Naive thymus-derived CD8-positive, alpha-beta T cell (primary cell): ENCODE measurements around the gene POLQ. TPM values are rescaled to one million over a fixed set of nuclear protein-coding genes. Genes with fewer than 3 reads are reported as not detected.
"Not testable (repeated sequence)": the region's sequence is repeated elsewhere in the genome, so short reads cannot be mapped to it uniquely, and the experiment has no call there.

Source experiments
- ATAC-seq, 2 donors: fragments of 150-1000 bp; cut with Tn5 transposase in 1 of 2; sonication (Bioruptor Pico), chemical (Tn5 transposase) in 1 of 2; 1 replicate in 1 of 2; 2 replicates in 1 of 2; pipeline ENCODE4 v1.10.0; 2021; ENCODE audit warnings: mild to moderate bottlenecking in 2 of 2, moderate library complexity in 2 of 2
- POLR2A ChIA-PET: fragments of 350-600 bp; sonication (Branson Sonifier 250); formaldehyde crosslinking; loops from one replicate; lab custom pipeline; 2021; ENCODE audit warnings: antibody characterized with exemption; lab: Charles Lee
- DNase-seq, 10 donors: peaks; one replicate each; pipeline versions ENCODE4 v3.0.0 to v3.0.0-alpha.2; 2020 to 2022
- H3K27ac Mint-ChIP-seq, 10 donors: one replicate each; pipeline ENCODE4 v1.8.0; 2020 to 2022; ENCODE audit warnings: mild to moderate bottlenecking in 10 of 10, mixed read lengths in 10 of 10, moderate library complexity in 4 of 10, inconsistent platforms in 1 of 10
- H3K27me3 Mint-ChIP-seq, 5 donors: one replicate each; pipeline ENCODE4 v1.8.0; 2021 to 2022; ENCODE audit warnings: mixed read lengths in 5 of 5
- H3K36me3 Mint-ChIP-seq, 3 donors: one replicate each; pipeline ENCODE4 v1.8.0; 2020 to 2022; ENCODE audit warnings: mixed read lengths in 3 of 3, mild to moderate bottlenecking in 2 of 3, inconsistent platforms in 1 of 3
- H3K4me1 Mint-ChIP-seq, 4 donors: one replicate each; pipeline ENCODE4 v1.8.0; 2021 to 2022; ENCODE audit warnings: mixed read lengths in 4 of 4
- H3K4me3 Mint-ChIP-seq, 10 donors: one replicate each; pipeline ENCODE4 v1.8.0; 2020 to 2022; ENCODE audit warnings: mild to moderate bottlenecking in 10 of 10, mixed read lengths in 10 of 10, moderate library complexity in 6 of 10, inconsistent platforms in 1 of 10
- H3K9me3 Mint-ChIP-seq, 9 donors: one replicate each; pipeline ENCODE4 v1.8.0; 2020 to 2022; ENCODE audit warnings: mixed read lengths in 9 of 9, mild to moderate bottlenecking in 3 of 9, inconsistent platforms in 1 of 9, moderate library complexity in 1 of 9
- polyA plus RNA-seq, 3 donors: library from polyadenylated mRNA; unstranded; fragments of 300-500 nt; fragmentation: Illumina TruSeq; gene quantifications; one replicate each; pipeline ENCODE4 v1.2.3, GENCODE V29; 2021
- total RNA-seq, 8 experiments: library from RNA in 2 of 8; stranded (reverse) in 2 of 8; gene quantifications; one replicate each; pipeline ENCODE4 v1.2.3 and lab custom pipeline; 2021 to 2026

The POLQ gene
- total and polyA plus RNA-seq, 5 experiments from 2014 or later = 0.02 to 0.36 (median 0.18) TPM

- H3K27me3 Mint-ChIP-seq, DNase-seq, H3K27ac Mint-ChIP-seq, POLR2A ChIA-PET, H3K36me3 Mint-ChIP-seq, H3K4me3 Mint-ChIP-seq, H3K9me3 Mint-ChIP-seq, ATAC-seq, H3K4me1 Mint-ChIP-seq: not testable (repeated sequence)
These were observed 94.0 kb downstream of the POLQ start for GRCh38 chr3:121451752-121452151.

DNA sequence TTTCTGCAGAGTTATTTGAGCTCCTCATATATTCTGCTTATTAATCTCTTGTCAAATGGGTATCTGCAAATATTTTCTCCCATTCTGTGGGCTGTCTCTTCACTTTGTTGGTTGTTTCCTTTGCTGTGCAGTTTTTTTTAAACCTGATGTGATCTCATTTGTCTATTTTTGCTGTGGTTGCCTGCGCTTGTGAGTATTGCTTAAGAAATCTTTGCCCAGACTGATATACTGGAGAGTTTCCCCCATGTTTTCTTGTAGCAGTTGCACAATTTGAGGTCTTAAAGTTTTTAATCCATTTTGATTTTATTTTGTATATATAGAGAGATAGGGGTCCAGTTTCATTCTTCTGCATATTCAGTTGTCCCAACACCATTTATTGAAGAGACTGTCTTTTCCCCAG, 102.3 kb downstream of the POLQ start:
- H3K9me3 Mint-ChIP-seq = no peaks in the 10 kb centered on the region
- DNase-seq (no peak), ATAC-seq (no peak)
- no peak overlapping the region for H3K27ac Mint-ChIP-seq
- POLR2A ChIA-PET = no interaction called here
- H3K4me3 Mint-ChIP-seq = no peak overlapping the region
- no peaks in the 10 kb centered on the region for H3K4me1 Mint-ChIP-seq
- H3K27me3 Mint-ChIP-seq = peaks cover 0 to 4% (median 0%) of the 10 kb centered on the region in 5 donors
- no peaks in the 10 kb centered on the region for H3K36me3 Mint-ChIP-seq

- DNase-seq (no peak), ATAC-seq (no peak)
- Mint-ChIP-seq H3K4me3 (no peak overlapping the region), H3K36me3 (no peaks in the 10 kb centered on the region), H3K9me3 (no peaks in the 10 kb centered on the region), H3K4me1 (peaks cover 8 to 15% (median 12%) of the 10 kb centered on the region in 4 donors), H3K27me3 (no peaks in the 10 kb centered on the region), H3K27ac (no peak overlapping the region)
- POLR2A ChIA-PET = no interaction called here
These were observed 109.1 kb downstream of the POLQ start for GRCh38 chr3:121436641-121437040.

GRCh38 chr3:121436074-121436473, 109.7 kb downstream of the POLQ start:
- DNase-seq (no peak), ATAC-seq (no peak)
- H3K27ac Mint-ChIP-seq = no peak overlapping the region
- no peaks in the 10 kb centered on the region for H3K9me3 Mint-ChIP-seq
- no peaks in the 10 kb centered on the region for H3K36me3 Mint-ChIP-seq
- no peaks in the 10 kb centered on the region for H3K27me3 Mint-ChIP-seq
- POLR2A ChIA-PET = no interaction called here
- peaks cover 8 to 15% (median 12%) of the 10 kb centered on the region in 4 donors for H3K4me1 Mint-ChIP-seq
- H3K4me3 Mint-ChIP-seq = no peak overlapping the region

DNA sequence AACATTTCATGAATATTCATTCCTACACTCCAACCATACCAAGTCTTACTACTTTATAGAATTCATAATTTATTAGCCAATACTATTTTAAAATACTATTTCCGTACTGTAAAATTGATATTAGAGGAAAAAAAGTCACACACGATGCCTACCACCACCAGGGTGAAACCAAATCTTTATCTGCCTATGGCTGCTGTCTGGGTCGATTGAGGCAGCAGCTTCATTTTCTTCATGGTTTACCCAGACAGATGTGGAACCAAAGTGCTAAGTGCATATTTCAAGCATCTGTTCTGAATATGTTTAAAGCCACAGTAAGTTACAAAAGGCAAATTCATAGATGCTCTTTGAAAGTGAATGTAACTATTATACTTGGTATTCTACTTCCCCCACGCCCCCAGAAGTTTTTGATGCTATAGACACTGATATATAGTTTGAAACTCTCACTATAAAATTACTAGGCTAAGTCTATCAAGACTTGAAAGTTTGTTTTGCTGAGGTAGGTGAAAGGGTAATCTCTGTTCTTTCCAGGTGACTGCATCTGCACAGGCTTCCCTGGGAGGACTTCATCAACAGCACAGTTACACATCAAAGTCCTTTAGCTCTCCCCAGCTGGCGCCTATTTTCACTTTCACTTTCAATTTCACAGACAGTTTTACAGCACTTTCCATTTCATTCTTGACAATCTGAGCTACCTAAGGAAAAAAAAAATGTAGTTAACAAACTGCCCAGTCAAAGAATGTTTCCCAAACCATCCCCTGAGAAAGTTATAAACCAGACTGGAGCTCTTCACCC, 113.9 kb downstream of the POLQ start:
- Mint-ChIP-seq H3K9me3 (no peaks in the 10 kb centered on the region), H3K4me1 (peaks cover 8 to 20% (median 15%) of the 10 kb centered on the region in 4 donors), H3K27me3 (no peaks in the 10 kb centered on the region), H3K36me3 (no peaks in the 10 kb centered on the region), H3K27ac (peak overlapping the region; percentile 68 to 95 (median 85)), H3K4me3 (peak overlapping the region; percentile 52 to 84 (median 72))
- peak in 9 of 10 donors; percentile 15 to 75 (median 55) for DNase-seq
- POLR2A ChIA-PET = no interaction called here
- ATAC-seq = peak; percentile 94 to 98

DNA sequence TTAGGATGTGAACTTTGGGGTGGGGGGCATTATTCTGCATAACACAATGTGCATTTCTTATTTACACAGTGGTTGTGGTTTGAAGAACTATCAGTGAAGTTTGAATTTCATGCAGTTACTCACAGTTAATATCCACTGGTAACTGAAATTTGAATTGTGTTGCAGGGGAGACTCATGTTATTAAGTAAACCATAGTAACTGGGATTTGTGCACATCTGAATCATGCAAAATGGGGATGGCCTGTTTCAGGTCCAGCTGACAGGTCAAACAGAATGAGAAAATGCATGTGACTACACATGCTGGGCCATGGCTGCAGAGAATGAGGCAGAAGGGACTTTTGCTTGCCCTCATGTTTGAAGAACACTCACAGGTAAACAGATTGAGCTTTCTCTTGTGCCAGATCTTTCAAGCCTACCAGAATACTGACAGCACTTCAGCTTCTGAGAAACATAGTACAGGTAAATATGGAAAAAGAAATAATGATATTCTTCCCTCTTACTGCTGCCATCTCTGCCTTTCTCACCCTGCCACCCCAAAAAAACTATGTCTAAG, 115.0 kb downstream of the POLQ start:
- POLR2A ChIA-PET = no interaction called here
- Mint-ChIP-seq H3K4me3 (no peak overlapping the region), H3K27ac (peak overlapping the region in 1 of 10 donors; percentile 51), H3K9me3 (no peaks in the 10 kb centered on the region), H3K36me3 (no peaks in the 10 kb centered on the region), H3K4me1 (peaks cover 8 to 20% (median 15%) of the 10 kb centered on the region in 4 donors), H3K27me3 (peaks cover 0 to 2% (median 0%) of the 10 kb centered on the region in 5 donors)
- DNase-seq (no peak), ATAC-seq (no peak)

GRCh38 chr3:121424549-121424948, 121.2 kb downstream of the POLQ start:
- Mint-ChIP-seq H3K27ac (no peak overlapping the region), H3K4me1 (peaks cover 0 to 7% (median 0%) of the 10 kb centered on the region in 4 donors), H3K27me3 (peaks cover 0 to 8% (median 0%) of the 10 kb centered on the region in 5 donors), H3K36me3 (no peaks in the 10 kb centered on the region), H3K9me3 (no peaks in the 10 kb centered on the region), H3K4me3 (no peak overlapping the region)
- POLR2A ChIA-PET = no interaction called here
- no peak for ATAC-seq
- DNase-seq = no peak

- ATAC-seq = no peak
- no peak for DNase-seq
- POLR2A ChIA-PET = no interaction called here
- H3K4me3 Mint-ChIP-seq = no peak overlapping the region
- H3K27me3 Mint-ChIP-seq = peaks cover 0 to 7% (median 0%) of the 10 kb centered on the region in 5 donors
- no peaks in the 10 kb centered on the region for H3K4me1 Mint-ChIP-seq
- H3K27ac Mint-ChIP-seq = no peak overlapping the region
- H3K9me3 Mint-ChIP-seq = no peaks in the 10 kb centered on the region
- H3K36me3 Mint-ChIP-seq = no peaks in the 10 kb centered on the region
These were observed 127.6 kb downstream of the POLQ start for GRCh38 chr3:121418182-121418581.

DNA sequence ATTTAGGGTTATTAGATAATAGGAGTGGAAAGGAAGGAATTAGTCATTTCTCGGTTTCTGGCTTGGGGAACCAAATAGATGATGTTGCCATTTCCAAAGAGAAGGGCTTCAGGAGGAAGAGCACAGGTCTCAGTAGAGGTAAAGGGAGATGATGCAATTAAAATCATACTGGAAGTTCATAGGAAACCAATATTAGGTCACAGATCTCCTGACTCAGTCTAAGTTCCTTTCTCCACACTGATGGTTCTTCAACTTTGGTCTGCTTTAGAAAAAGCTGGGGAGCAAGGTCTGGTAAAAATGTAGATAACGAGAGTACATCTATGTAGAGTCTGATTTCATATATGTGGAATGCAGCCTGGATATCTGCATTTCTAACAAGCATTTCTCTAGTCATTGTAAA, 130.9 kb downstream of the POLQ start:
- Mint-ChIP-seq H3K4me1 (no peaks in the 10 kb centered on the region), H3K9me3 (no peaks in the 10 kb centered on the region), H3K27ac (no peak overlapping the region), H3K4me3 (no peak overlapping the region), H3K27me3 (peaks cover 0 to 7% (median 0%) of the 10 kb centered on the region in 5 donors), H3K36me3 (no peaks in the 10 kb centered on the region)
- DNase-seq = no peak
- POLR2A ChIA-PET = no interaction called here
- no peak for ATAC-seq

DNA sequence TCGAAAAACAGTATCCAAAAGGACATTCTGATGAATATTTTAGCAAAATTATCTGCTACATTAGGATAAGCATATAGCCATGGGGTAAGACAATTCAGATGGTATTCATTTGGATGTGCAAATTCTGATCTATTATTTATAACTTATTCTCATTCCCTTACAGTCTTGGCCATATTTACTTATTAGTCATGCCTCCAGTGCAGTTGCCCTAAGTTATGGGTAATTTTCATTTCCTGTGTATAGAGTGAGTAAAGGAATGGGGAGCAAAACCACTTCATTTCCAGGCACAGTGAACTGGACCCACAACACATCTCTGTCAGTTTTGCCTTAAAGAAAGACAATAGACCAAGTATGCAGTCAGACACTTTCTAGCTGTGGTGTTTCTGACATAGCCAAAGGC, 134.3 kb downstream of the POLQ start:
- DNase-seq (no peak), ATAC-seq (no peak)
- H3K36me3 Mint-ChIP-seq = no peaks in the 10 kb centered on the region
- H3K27me3 Mint-ChIP-seq = peaks cover 0 to 10% (median 0%) of the 10 kb centered on the region in 5 donors
- POLR2A ChIA-PET = no interaction called here
- no peaks in the 10 kb centered on the region for H3K9me3 Mint-ChIP-seq
- no peak overlapping the region for H3K4me3 Mint-ChIP-seq
- no peak overlapping the region for H3K27ac Mint-ChIP-seq
- peaks cover 0 to 2% (median 0%) of the 10 kb centered on the region in 4 donors for H3K4me1 Mint-ChIP-seq

DNA sequence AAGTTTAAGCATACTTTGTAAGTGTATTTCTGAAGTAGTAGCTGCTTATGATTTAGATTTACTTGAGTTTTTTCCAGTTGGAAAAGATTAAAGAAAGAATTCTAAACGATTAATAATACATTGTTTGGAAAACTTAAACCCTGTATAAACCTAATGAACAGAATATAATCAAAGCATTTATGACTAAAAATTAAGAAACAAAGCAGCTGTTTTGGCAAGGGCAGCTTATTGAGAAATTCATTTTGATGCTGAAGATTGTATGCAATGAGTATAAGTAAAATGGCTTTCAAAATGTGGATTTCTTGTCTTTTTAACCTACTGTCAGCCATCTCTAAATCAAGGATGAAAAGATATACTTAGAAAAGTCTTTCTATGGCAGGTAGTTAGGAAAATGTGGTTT, 140.2 kb downstream of the POLQ start:
- ATAC-seq = no peak
- peaks cover 0 to under 1% (median 0%) of the 10 kb centered on the region in 9 donors for H3K9me3 Mint-ChIP-seq

DNA sequence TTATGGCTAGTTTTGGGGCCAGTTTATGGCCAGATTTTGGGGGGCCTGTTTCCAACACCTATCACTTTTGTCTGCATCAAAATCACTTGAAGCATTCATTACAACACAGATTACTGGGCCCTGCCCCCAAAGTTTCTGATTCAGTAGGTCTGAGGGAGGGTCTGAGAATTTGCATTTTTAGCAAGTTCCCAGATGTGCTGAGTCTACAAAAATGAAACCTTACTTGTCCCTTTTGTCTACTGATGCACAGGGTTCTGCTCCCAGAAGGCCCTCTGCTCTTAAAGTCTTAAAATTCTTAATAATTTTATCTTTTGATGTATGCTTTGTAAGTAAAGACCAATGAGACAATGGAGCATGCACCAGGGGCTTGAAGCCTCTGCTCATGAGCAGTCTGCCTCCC, 146.0 kb downstream of the POLQ start:
- H3K4me3 Mint-ChIP-seq = no peak overlapping the region
- H3K27me3 Mint-ChIP-seq = peaks cover 5 to 31% (median 15%) of the 10 kb centered on the region in 5 donors
- ATAC-seq = no peak
- DNase-seq = no peak
- no peak overlapping the region for H3K27ac Mint-ChIP-seq
- peaks cover 0 to 7% (median 0%) of the 10 kb centered on the region in 9 donors for H3K9me3 Mint-ChIP-seq
- POLR2A ChIA-PET = no interaction called here
- peaks cover 0 to 2% (median 0%) of the 10 kb centered on the region in 3 donors for H3K36me3 Mint-ChIP-seq
- no peaks in the 10 kb centered on the region for H3K4me1 Mint-ChIP-seq

More for the DNA sequence above, 140.2 kb downstream of the POLQ start:
- no peaks in the 10 kb centered on the region for H3K36me3 Mint-ChIP-seq
- H3K4me1 Mint-ChIP-seq = peaks cover 0 to 2% (median 0%) of the 10 kb centered on the region in 4 donors
- H3K27ac Mint-ChIP-seq = no peak overlapping the region
- no peak for DNase-seq
- peaks cover 0 to 3% (median 0%) of the 10 kb centered on the region in 5 donors for H3K27me3 Mint-ChIP-seq
- POLR2A ChIA-PET = no interaction called here
- H3K4me3 Mint-ChIP-seq = no peak overlapping the region

DNA sequence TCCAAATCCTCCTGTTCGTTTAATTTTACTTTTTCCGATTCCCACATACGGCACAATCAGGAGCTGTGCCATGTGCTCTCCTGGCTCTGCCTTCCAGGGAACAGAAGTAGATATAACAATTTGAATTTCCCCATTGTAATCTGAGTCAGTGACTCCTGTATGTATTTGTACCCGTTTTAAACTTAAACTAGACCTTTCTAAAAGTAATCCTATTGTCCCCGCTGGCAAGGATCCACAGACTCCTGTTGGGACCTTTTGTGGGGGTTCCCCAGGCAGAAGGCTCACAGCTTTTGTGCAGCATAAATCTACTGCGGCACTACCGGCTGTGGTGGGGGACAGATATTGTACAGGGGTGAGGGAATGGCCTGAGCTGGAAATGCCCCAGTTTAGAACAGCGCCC, 147.7 kb downstream of the POLQ start:
- H3K4me3 Mint-ChIP-seq, H3K27ac Mint-ChIP-seq, DNase-seq, H3K9me3 Mint-ChIP-seq, H3K4me1 Mint-ChIP-seq, POLR2A ChIA-PET, ATAC-seq, H3K36me3 Mint-ChIP-seq: not testable (repeated sequence)
- peaks cover 11 to 43% (median 16%) of the 10 kb centered on the region in 5 donors for H3K27me3 Mint-ChIP-seq
